NOMO-1 treated with dmso at 0.1 percent for 144 hours (cell line): ENCODE results near the gene NFIA.

Source experiments
- DNase-seq: peaks from one replicate; lab custom pipeline; 2025; ENCODE audit not compliant: unreplicated experiment; lab: John Stamatoyannopoulos, UW

Gene NFIA

DNA sequence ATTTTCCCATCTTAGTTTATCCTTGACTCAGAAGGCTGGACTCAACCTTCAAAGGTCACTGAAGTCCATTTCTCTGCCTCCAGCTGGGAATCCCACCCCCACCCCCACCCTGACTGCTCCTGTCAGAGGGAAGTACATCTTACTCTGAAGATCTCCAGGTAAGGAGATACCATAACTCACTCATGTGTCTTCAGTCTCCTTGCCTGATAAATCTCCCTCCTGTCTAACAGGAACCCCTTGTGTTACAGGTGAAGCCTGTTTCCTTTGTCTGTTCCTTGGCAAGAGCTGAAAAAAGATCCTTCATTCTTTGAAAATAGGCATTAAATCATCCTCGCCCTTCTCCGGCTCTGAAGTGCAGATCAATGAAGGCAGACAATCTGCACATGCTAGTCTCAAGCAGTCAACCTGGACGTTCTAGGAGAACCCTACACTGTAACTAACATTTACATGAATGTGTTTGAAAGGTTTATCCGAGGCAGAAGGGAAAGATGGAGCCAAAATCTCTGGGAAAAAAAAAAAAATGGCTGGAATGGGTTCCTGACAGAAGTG lies 392.0 kb downstream of the NFIA start:
- no peak for DNase-seq

GRCh38 chr1:61474963-61475362 lies 392.6 kb downstream of the NFIA start:
- DNase-seq, result no peak

GRCh38 chr1:61477301-61477700 lies 394.9 kb downstream of the NFIA start:
- no peak for DNase-seq

DNA sequence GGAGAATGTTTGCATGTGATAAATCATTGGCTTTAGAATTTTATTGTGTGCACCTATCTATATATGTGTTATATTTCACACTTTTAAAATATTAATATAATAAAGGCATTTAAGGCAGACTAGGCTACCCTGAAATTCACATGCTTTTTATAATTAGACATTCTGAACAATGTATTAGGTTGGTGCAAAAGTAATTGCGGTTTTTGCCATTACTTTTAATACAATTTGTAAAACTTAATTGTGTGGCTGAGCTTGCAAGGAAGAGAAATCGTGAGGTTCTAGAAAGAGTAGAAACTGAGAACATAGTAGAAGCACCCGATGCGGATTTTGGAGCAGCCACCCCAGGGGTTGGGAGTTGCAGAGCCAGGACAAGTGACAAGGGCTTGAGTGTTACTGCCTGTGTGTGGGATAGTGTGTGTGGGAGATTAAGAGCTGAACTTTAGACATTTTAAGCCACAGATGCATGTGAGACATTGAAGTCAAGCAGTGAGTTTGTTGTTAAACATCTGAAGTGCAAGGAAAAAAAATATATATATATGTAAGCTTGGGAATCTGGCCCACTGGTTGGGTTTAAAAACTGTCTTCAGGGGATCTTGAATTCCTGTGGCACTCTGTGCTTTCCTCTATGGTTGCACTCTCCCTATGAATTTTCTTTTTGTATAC lies 398.0 kb downstream of the NFIA start:
- no peak for DNase-seq

- no peak for DNase-seq
These were observed 399.0 kb downstream of the NFIA start for GRCh38 chr1:61481315-61481715.

GRCh38 chr1:61482170-61482734 lies 399.9 kb downstream of the NFIA start:
- no peak for DNase-seq

DNA sequence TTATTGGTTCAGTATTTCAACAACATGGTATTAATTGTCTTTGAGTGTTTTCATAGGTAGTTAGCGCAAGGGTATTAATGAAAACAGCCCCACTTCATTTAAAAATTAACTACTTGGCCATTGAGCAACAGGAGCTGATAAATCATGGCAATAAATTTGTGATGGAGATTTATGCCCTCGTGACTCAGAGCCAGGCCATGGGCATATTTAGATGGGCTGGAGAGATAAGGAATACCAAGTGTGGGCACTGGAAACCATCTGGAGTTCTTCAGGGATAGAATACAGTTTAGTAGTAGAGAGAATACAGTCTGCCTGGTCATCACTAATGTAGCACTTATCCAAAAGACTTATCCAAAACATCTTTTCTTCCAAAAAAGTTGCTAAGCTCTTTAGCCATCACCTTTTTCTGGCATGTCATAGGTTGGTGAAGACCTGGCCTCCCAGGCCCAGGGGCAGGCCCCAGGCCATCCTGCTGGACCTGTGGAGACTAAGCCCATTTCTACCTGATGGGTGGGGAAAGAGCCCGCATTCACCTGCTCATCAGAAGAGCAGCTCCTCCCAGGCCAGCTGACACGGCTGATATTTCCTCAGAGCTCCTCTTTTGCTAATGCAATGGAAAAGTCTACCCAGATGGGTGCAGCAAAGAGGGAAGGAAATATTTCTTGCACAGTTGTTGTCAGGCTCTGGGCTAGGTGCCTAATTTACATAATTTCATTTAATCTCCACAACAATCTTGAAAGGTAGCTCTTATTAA lies 404.6 kb downstream of the NFIA start:
- DNase-seq, result no peak

- DNase-seq, result no peak
These were observed 405.4 kb downstream of the NFIA start for GRCh38 chr1:61487801-61488200.

GRCh38 chr1:61490924-61491323 lies 408.6 kb downstream of the NFIA start:
- DNase-seq, result no peak

DNA sequence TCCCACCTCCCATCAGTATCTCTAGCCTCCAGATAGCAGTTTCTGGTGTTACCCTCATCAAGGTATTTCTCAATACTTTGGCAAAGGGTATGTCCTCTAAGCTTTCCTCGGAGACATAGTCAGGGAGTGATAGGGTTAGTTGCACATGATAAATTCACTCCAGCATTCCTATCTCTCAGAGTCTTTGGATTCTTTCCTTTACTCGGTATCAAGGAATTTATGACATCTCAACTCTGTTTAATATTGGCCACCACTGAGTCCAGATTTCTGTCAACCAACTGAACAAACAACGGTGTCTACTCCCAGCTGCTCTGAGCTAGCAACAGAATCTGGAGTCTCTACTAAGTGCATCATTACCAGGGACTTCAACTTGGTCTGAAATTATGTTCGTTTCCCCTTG lies 409.1 kb downstream of the NFIA start:
- DNase-seq, result no peak

GRCh38 chr1:61494000-61494399 lies 411.6 kb downstream of the NFIA start:
- DNase-seq, result no peak

GRCh38 chr1:61496501-61496900 lies 414.1 kb downstream of the NFIA start:
- no peak for DNase-seq

GRCh38 chr1:61497013-61497412 lies 414.7 kb downstream of the NFIA start:
- no peak for DNase-seq

DNA sequence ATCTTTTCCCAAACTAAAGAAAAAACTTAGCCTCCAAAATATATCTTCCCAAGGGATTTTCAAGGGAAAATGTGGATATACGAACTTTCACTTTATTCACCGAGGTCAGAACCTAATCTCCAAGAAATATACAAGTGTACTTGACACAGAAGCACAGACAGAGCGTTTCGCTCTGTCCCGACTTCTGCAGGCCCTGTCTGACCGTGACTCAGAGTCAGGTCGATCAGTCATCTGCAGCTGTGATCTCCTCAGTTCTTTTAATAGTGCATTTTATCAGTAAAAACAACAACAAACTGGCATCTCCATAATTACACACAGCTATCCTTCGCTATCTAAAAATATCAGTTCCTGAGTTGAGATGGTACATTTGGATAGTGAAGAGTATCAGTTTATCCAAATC lies 416.0 kb downstream of the NFIA start:
- DNase-seq, result no peak

GRCh38 chr1:61501971-61502916 lies 419.9 kb downstream of the NFIA start:
- no peak for DNase-seq

- no peak for DNase-seq
These were observed 421.9 kb downstream of the NFIA start for GRCh38 chr1:61504305-61504704.

DNA sequence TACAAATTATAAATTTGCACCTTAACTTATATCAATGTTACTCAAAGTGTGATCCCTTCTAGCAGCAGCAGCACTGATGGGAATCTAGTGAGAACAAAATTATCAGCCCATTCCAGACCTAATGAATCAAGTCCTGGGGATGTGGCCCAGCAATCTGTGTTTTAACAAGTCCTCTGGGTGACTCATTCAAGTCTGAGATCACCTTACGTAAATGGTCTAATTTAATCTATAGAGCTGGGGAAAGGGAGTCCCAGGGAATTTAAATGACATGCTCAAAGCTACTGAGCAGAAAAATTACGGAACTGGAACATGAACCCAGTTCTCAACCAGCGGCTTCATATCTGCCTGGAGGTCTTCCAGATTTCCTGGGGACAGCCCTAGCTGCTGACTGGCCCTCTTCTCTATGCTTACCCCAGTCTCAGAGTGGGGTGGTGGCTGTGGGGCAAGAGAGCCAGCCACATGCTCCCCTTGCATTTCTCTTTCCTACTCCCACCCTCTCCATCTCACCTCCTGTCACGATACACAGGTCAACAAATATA lies 422.6 kb downstream of the NFIA start:
- no peak for DNase-seq

GRCh38 chr1:61506236-61506635 lies 423.9 kb downstream of the NFIA start:
- no peak for DNase-seq

DNA sequence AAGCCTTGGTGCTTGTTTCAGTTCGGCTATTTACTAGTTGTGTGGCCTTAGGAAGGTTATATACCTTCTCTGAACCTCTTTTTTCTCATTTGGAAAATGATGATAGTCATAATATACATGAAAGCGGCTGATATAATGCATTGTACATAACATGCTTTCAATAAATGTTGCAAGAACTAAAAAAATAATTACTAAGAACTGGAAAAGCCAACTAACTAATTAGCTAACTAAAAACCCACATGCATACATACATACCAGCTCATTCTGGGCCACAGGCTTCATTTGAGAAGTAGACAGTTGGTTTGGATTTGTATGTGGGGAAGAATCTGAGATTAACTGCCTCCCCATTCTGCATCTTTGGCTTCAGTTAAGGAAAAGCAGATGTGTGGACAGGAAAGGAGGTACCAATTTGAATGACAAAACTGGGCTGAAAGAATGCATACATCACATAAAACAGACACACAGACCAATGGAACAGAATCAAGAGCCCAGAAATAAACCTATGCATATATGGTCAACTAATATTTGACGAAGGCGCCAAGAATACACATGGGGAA lies 424.7 kb downstream of the NFIA start:
- DNase-seq, result no peak
